HG02840 (cell line): Measurements from ENCODE around the gene NPAS1.

Experiments
- ATAC-seq: cut with Tn5 transposase; IDR thresholded peaks from one replicate; pipeline ENCODE4 v1.9.1; 2021; ENCODE audit warnings: mild to moderate bottlenecking, moderate library complexity, moderate number of reproducible peaks; ENCODE audit not compliant: unreplicated experiment, low FRiP score

NPAS1 gene

GRCh38 chr19:47013041-47013517 is 6.6 kb upstream of the NPAS1 start:
- ATAC-seq: no peak

- ATAC-seq: no peak
Observed at GRCh38 chr19:47018923-47019322, 714 bp upstream of the NPAS1 start.

DNA sequence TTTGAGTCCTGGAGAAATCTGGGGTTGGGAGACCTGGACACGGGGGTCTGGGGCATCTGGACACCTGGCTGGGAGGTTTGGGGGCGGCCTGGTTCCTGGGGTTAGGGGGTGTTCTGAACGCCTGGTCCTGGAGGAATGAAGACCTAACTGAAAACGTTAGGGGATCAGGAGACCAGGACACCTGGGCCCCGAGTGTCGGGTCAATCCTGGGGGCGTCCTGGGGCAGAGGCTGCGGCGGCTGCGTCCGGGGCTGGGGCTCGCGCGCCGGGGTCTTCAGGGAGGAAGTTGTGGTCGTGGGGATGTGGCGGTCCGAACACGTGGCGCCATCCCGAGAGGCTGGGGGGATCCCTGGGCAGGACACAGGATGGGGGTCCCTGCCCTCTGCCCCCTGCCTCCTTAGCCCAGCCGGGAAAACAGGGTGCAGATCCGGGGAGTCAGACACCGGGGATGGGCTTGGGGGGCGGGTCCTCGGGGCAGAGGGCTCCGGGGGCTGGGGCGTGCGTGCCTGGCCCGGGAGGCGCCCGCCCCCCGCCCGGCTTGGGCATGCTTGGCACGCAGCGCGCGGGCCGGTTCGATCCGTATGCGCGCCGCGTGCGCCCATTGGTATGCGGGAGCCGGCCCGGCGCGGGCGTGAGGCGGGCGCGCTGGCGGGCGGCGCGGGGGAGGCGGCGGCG is 632 bp downstream of the NPAS1 start:
- ATAC-seq: no peak

- ATAC-seq: no peak
Observed at GRCh38 chr19:47020992-47021496, 1.4 kb downstream of the NPAS1 start.

GRCh38 chr19:47021536-47022139 is 2.0 kb downstream of the NPAS1 start:
- ATAC-seq: no peak

DNA sequence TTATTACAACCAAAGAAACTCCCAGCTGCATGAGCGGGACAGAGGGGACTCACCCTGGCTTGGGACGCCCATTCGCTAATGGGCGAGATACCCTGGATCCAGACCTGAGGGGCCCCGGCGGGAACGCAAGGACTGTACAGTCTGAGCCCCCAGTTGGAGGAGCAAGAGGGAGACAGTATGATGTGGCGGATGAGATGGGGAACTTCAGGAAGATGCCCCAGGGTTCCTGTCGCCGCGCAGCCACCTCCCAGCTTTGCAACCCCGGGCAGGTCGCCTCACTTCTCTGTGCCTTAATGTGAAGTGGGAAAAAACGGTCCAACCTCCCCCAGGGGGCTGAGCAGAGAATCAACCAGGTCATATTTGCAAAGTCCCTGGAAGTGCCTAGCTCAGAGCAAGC is 2.5 kb downstream of the NPAS1 start:
- no peak for ATAC-seq

DNA sequence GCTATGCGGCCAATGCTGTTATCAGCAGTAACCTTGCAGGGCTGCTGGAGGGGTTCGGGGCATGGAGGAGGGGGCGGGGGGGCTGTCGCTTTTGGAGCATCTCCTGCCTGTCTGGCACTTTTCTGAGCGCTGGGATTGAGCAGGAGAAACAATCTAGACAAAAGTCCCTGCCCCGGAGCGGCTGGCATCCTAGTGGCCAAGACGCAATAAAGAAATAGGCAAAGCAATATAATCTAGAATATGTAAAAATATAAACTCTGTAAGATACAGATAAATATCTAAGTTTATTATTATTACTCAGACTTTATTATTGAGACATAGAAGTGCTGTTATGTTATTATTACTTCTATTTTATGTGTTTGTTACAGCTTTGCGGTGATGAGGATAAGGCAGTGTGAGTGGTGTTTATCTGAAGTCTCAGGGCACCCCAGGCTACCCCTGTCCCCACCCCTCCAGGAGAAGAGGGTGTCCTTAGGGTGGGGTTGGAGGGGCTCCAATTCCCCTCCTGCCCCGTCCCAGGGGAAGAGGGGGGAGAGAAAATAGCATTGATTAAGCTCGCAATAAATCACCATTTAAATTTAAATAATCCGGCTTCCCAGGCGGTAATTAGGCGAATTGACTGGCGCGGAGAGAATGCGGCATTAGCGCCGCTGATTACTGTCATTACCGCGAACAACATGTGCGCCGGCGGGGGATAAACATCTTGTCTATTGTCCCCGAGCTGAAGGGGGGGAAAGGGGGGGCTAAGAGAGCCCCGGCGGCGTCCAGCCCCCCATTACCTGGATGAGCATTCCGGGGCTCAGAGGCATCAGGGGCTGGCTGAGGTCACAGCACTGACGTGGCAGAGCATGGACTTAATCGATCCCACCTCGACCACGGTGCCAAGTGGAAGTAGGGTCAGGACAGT is 3.2 kb downstream of the NPAS1 start:
- no peak for ATAC-seq

- ATAC-seq: no peak
Observed at GRCh38 chr19:47023448-47023794, 3.8 kb downstream of the NPAS1 start.

GRCh38 chr19:47024502-47024901 is 4.9 kb downstream of the NPAS1 start:
- ATAC-seq: no peak

GRCh38 chr19:47026156-47026555 is 6.5 kb downstream of the NPAS1 start:
- ATAC-seq: no peak

GRCh38 chr19:47026889-47027288 is 7.3 kb downstream of the NPAS1 start:
- no peak for ATAC-seq

GRCh38 chr19:47027586-47028088 is 8.0 kb downstream of the NPAS1 start:
- no peak for ATAC-seq

DNA sequence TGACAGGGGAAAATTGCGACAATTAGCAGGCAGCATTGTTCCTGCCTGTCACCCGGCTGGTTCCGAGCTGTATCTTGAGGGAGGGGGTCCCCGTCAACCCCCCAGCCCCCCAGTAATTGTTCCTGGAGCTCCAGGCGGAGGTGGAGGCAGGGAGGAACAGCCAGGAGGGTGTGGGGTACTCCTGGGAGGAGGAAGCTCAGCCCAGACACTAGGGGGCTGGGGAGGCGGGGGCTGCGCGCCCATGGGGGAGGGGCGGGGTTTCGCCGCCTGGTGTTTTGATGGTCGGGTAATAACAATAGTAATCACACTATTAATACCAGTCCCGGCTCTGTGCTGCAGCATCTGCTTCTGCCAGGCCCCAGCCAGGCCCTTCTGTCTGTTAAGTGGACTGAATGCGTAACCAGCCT is 8.6 kb downstream of the NPAS1 start:
- ATAC-seq: no peak

DNA sequence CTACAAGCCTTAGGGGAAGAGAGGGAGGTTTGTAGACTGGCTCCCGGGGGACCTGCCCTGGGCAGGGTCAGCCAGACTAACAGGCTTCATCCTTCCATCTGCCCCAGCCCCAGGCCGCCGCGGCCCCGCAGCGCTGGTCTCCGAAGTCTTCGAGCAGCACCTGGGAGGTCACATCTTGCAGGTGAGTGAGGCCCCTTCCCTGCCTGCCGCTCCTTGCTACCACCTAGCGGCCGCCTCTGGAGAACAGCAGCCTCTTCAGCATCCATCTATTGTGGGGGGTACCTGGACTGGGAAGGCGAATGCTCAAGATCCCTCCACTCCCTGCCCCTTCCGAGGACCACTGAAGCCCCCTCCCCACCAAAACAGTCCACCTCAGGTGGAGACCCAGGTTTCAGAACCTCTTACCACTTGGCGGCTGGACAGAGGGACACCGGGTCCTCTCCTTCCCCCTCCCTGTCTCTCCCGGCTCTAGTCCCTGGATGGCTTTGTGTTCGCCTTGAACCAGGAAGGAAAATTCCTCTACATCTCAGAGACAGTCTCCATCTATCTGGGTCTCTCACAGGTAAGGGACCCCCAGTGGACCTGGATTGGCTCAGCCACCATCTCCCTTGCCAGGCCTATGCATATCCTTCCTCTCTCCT is 12.7 kb downstream of the NPAS1 start:
- no peak for ATAC-seq

- ATAC-seq: peak; percentile 92
Observed at GRCh38 chr19:47035127-47036096, 15.8 kb downstream of the NPAS1 start.

DNA sequence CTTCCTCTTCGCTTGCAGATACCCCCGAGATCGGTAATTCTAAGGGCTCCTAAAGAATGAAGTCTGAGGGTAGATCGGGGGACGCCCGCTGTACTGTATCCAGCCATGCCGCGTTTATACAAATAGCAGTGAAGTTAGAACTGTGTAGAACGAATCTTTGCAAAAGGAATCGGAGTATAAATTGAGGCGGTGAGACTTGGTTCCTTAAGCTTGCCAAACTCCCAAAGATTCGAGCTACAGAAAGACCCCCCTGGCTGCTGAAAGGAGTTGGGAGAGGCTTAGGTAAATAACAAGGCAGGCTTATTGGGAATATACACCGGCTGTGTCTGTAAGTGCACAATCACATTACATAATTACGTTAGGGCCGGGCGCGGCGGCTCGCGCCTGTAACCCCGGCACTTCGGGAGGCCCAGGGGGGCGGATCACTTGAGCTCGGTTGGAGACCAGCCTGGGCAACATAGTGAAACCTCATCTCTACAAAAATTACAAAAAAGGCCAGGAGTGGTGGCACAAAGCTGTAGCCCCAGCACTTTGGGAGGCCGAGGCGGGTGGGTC is 16.5 kb downstream of the NPAS1 start:
- peak; percentile 22 for ATAC-seq

DNA sequence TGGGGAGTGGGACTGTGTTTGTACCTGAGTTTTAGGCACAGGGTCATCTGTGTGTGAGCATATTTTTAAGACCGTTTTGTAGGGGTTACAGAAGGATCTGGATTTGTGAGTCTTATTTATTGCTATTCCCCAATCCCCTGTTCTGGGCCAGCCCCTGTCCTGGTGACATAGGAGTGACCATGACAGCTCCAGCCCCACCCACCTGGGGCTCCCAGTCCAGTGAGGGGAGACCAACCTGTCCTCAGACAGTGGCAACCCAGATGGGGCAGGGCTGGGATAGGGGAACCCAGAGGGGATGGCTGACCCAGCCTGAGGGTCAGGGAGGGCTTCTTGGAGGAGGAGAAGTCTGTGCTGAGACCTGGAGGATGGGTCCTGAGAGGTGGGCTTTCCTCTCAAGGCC is 18.1 kb downstream of the NPAS1 start:
- no peak for ATAC-seq

DNA sequence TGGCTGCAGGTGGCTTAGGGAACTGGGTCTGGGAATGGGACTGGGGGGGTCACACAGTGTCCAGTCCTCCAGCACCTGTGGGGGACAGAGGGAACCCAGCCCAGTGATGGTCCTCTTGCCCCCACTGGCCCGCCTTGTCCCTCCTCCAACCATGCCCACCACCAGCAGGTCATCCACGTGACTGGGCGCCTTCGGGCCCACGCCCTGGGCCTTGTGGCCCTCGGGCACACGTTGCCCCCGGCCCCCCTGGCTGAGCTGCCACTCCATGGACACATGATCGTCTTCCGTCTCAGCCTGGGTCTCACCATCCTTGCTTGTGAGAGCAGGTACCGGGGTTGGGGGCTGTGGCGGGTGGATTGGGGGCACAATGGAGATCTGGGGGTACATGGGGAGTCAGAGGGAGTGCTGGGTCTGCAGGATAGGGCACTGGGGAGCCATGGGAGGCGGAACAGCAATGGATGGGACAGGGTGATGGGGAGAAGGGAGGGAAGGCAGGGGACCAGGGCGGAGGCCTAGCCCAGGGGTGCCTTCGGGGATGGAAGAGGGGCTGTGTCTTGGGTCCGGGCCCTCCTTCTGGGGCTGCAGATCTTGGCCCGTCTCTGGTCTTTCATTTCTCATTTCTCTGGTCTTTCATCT is 19.7 kb downstream of the NPAS1 start:
- no peak for ATAC-seq

GRCh38 chr19:47040869-47041268 is 21.2 kb downstream of the NPAS1 start:
- ATAC-seq: no peak
